GM12873 (cell line): Measurements from ENCODE around the gene IQCH.

ENCODE experiments used
- TF ChIP-seq, protein P1 (sequence below): IDR thresholded peaks from 2 replicates; pipeline ENCODE4 v1.5.1; 2012; ENCODE audit warnings: low read depth, mild to moderate bottlenecking, moderate library complexity, low read length, control low read depth; ENCODE audit not compliant: insufficient read depth; ENCODE audit errors: missing control alignments

IQCH gene

DNA sequence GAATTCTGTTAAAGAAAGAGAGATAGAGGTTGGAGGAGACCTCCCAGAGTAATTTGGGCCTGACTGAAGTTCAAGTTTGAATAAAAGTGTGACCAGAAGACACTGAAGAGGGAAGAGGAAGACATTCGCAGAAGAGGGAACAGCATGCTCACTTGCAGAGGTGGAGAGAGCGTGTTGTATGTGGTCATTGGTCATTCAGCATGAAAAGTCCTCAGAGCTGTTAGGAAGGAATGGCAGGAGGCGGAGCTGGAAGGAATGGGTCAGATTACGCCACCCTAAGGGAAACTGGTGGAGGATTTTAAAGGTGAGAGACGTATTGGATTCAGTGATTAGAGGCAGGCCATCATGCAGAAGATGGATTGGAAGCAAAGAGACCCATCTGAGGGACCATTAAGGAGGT, 41.6 kb downstream of the IQCH start:
- TF ChIP-seq, protein P1, sequence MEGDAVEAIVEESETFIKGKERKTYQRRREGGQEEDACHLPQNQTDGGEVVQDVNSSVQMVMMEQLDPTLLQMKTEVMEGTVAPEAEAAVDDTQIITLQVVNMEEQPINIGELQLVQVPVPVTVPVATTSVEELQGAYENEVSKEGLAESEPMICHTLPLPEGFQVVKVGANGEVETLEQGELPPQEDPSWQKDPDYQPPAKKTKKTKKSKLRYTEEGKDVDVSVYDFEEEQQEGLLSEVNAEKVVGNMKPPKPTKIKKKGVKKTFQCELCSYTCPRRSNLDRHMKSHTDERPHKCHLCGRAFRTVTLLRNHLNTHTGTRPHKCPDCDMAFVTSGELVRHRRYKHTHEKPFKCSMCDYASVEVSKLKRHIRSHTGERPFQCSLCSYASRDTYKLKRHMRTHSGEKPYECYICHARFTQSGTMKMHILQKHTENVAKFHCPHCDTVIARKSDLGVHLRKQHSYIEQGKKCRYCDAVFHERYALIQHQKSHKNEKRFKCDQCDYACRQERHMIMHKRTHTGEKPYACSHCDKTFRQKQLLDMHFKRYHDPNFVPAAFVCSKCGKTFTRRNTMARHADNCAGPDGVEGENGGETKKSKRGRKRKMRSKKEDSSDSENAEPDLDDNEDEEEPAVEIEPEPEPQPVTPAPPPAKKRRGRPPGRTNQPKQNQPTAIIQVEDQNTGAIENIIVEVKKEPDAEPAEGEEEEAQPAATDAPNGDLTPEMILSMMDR = no peak

DNA sequence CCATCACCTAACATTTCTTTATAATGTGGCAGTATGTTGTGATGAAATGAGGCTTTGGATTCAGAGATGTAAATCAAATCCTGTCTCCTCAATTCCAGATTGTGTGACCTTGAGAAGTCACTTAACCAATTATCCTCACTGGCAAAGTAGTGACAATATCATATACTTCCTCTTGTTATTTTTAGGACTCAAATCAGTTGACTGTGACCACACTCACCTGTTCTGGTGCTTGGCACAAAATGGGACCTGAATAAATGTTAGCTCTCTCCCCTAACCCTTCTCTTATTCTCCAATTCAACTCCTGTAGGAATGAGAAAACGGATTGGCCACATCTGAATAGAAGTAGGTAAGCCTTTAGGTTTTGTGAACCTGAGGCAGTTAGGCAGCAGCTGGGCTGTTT, 42.1 kb downstream of the IQCH start:
- TF ChIP-seq, protein P1 = no peak

DNA sequence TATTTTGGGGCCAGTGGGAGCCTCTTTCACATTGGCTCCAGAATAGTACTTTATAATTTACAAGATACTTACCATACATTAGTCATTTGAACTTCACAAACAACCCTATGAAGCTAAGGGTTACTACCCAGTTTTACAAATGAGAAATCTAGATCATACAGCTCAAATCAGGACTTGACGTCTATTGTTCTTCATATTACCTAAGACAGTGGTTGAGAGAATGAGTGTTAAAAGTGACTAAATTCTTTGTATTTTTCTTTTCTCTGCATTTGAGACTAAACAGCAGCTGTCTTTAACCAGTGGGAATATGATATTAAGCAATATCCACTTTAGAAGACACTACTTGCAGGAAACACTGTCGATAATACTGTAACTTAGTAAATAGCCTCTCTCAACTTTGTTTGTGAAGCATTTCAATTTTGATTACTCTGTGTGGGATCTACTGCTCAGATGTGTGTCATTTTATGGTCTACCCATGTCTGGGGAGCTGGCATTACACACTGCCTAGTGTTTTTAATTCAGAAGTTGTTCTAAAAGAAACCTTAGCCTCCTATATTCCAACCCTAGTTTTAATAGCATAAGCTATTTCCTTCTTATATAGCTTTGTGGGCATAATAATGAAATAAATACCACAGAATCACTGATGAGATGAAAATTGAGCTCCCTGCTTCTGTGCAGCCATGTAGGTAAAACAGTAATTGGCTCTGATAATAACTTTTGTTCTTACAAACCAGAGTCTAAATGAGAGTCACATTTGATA, 45.9 kb downstream of the IQCH start:
- TF ChIP-seq, protein P1 = no peak

DNA sequence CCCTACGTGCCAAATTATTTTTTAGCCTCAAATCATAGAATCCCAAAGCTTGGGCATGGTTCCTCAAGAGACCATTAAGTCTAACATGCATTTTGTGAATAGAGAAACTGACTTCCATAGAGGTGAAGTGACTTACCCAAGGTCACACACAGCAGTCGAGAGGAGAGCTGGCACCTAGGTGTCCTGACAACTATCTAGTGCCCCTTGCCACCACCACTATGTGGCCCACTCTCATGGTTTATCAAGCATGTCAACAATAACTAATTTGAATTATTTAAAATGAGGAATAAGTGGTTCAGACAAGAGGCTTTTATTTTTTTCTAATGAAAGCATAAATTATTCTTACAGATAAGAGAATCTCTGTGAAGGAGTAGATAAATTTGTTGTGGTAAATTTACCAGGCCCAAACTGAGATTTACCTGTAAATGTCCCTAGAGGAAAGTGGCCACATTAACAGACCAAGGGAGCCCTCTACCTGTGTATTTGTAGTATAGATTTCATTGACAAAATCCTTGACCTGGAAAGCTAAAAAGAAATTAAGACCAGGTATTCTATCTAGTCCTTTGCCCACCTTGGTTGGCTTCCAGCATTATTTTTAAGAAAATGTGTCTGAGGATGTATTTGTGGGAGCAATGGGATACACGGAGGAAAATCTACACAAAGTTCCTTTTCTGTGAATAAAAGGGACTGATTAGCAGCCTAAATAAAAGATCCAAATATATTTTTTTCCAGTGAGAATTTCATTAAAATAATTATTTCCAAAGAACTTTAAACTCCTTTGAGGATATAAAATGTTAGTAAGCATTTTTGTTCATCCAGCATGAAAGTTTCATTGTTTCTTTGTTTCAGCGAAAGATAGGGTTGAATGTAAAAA, 49.1 kb downstream of the IQCH start:
- TF ChIP-seq, protein P1 = peak; percentile 43

DNA sequence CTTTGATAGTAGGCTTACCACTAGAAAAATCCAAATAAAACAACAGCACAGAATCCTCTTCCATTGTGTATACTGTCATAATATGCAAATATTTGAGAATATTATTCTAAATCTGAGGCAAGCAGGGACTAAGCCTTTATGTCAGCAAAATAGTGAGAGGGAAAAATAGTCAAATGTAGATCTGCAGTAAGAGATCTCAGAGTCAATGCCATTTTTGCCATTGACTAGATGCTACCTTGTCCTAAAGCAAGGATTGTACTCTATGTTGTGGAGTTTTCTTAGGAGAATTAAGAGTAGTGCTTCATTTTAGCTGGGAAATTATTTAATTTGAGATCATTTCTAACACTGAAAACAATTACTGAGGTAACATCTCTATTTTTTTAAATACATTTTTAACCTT, 50.2 kb downstream of the IQCH start:
- TF ChIP-seq, protein P1 = no peak

DNA sequence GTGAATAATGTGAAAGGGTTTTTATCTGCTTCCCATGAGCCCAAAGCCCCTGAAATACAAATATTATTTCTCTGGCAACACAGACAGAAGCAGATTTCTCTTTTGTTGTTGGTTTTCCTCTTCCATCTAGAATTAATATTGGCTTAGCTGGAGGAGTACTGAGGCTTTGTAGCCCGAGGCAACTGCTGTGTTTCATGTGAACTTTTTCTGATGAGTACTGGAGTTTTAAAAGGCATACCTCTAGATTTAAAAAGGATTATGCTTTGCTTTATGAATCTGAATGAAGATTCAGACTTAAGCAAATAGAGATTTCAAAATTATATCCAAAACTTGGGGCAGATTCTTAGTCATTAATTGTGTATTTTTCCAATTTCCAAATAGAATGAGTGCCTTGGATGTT, 50.9 kb downstream of the IQCH start:
- TF ChIP-seq, protein P1 = no peak

DNA sequence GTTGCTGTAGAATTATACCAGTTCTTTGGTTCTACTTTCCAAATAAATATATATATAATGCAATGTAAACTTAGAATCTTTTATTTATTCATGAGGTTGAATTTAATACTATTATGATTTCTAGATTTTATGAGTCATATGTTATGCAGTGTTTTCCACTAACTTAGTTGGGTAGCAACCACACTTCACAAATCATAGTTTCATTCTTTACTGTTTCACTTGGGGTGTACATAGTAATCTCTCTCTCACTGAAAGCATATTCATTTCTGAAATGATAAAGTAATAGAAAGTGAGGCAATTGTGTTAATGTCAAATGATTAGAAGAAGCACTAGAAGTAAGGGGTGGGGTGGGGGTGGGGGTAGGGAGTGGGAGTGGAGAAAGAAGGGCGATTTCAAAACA, 52.6 kb downstream of the IQCH start:
- TF ChIP-seq, protein P1 = no peak
